Measurements from ENCODE around the gene PIBF1. TPM values are rescaled to one million over a fixed set of nuclear protein-coding genes. Genes with fewer than 3 reads are reported as not detected.
A peak's percentile ranks its signal among the peaks of the same experiment; 100 is the strongest.

PIBF1 gene
- total RNA-seq, 3 donors from 2014 or later: 18.5 to 24.6 (median 20.4) TPM

DNA sequence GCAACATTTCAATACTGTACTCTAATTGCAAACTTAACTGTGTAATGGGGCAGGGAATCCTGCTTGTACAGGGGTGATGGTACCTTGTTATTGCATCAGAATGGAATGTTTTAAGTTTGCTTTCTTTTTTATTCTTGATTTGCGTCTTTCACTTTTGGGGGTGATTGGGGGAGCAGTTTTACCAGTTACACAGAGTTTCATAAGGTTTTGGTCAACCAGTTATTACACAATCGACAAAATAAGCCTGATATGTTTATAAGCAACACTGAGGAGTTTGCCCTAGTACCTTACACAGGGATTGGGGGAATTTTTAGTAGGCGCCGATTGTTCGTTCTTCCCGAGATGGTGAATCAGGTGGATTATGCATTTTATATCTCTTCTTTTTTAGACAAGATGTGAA lies 279.5 kb downstream of the PIBF1 start:
- Histone ChIP-seq H3K36me3 (ENCODE audit: low read depth) (no peaks in the 10 kb centered on the region), H3K9me3 (no peaks in the 10 kb centered on the region), H3K4me1 (ENCODE audit: low read depth) (no peaks in the 10 kb centered on the region), H3K4me3 (peak overlapping the region; percentile 83)
- ATAC-seq (no peak), DNase-seq (no peak)
- TF ChIP-seq, protein P1, sequence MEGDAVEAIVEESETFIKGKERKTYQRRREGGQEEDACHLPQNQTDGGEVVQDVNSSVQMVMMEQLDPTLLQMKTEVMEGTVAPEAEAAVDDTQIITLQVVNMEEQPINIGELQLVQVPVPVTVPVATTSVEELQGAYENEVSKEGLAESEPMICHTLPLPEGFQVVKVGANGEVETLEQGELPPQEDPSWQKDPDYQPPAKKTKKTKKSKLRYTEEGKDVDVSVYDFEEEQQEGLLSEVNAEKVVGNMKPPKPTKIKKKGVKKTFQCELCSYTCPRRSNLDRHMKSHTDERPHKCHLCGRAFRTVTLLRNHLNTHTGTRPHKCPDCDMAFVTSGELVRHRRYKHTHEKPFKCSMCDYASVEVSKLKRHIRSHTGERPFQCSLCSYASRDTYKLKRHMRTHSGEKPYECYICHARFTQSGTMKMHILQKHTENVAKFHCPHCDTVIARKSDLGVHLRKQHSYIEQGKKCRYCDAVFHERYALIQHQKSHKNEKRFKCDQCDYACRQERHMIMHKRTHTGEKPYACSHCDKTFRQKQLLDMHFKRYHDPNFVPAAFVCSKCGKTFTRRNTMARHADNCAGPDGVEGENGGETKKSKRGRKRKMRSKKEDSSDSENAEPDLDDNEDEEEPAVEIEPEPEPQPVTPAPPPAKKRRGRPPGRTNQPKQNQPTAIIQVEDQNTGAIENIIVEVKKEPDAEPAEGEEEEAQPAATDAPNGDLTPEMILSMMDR (IDR thresholded peaks at IDR 0.05): no peak
- intact Hi-C loops (cut with DNase I, micrococcal nuclease): no loop called here

DNA sequence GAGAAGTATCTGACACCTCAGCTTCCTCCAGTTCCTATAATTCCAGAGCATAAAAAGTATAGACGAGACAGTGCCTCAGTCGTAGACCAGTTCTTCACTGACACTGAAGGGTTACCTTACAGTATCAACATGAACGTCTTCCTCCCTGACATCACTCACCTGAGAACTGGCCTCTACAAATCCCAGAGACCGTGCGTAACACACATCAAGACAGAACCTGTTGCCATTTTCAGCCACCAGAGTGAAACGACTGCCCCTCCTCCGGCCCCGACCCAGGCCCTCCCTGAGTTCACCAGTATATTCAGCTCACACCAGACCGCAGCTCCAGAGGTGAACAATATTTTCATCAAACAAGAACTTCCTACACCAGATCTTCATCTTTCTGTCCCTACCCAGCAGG lies 279.9 kb downstream of the PIBF1 start:
- ATAC-seq (no peak), DNase-seq (peak in 2 of 3 donors; percentile 61 to 63)
- Histone ChIP-seq H3K36me3 (ENCODE audit: low read depth) (no peaks in the 10 kb centered on the region), H3K4me3 (peak overlapping the region; percentile 83), H3K4me1 (ENCODE audit: low read depth) (no peaks in the 10 kb centered on the region), H3K9me3 (no peaks in the 10 kb centered on the region)
- intact Hi-C loops (cut with DNase I, micrococcal nuclease): no loop called here
- TF ChIP-seq, protein P1 (IDR thresholded peaks at IDR 0.05): no peak

DNA sequence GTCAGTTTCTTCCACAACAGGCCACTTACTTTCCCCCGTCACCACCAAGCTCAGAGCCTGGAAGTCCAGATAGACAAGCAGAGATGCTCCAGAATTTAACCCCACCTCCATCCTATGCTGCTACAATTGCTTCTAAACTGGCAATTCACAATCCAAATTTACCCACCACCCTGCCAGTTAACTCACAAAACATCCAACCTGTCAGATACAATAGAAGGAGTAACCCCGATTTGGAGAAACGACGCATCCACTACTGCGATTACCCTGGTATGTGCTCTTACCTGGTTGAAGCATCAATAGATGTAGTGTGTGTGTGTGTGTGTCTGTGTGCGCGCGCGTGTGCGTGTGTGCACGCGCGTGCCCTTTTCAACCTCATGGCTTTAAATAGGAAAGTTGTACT lies 280.5 kb downstream of the PIBF1 start:
- ATAC-seq (no peak), DNase-seq (no peak)
- intact Hi-C loops (cut with DNase I, micrococcal nuclease): no loop called here

DNA sequence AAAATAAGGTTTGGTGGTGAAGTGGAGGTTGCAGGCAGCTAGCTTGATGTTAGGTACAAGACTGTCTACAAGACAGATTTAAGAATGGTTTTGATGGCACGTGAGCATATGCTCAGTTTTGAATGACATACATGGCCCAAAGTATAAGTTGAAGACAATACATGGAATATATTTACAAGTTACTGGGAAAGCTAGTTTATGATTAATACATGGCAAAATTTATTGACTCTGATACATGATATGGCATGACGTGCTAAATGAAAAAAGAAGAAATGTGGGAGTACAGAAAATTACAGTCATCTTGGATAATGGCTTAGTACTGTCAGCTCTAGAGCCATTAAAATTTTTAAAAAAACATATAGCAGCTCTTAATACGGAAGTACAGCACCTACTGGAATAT lies 281.2 kb downstream of the PIBF1 start:
- Histone ChIP-seq H3K4me1 (ENCODE audit: low read depth) (no peaks in the 10 kb centered on the region), H3K9me3 (no peaks in the 10 kb centered on the region), H3K36me3 (ENCODE audit: low read depth) (no peaks in the 10 kb centered on the region), H3K4me3 (no peak overlapping the region)
- intact Hi-C loops (cut with DNase I, micrococcal nuclease): no loop called here
- DNase-seq (no peak), ATAC-seq (no peak)
- TF ChIP-seq, protein P1 (IDR thresholded peaks at IDR 0.05): no peak

More for the DNA sequence above, 280.5 kb downstream of the PIBF1 start:
- Histone ChIP-seq H3K4me3 (no peak overlapping the region), H3K4me1 (ENCODE audit: low read depth) (no peaks in the 10 kb centered on the region), H3K9me3 (no peaks in the 10 kb centered on the region), H3K36me3 (ENCODE audit: low read depth) (no peaks in the 10 kb centered on the region)
- TF ChIP-seq, protein P1 (IDR thresholded peaks at IDR 0.05): no peak

DNA sequence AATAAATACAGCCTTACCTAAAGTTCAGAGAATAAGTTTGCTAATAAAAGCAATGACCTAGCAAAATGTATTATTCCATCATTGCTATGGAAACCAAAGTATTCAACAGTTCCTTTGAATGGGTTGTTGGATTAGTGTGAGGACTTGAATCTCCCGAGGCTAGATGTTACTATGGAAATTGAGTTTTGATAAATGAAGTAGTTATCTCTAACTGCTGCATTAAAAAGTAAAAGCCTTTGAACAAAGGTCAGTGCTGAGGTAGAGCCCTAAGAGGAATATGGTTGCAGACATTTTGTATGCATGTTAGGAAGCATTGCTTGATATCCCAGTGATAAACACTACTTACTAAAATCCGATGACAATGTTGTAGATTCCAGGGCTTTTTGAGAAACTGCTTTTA lies 283.1 kb downstream of the PIBF1 start:
- Histone ChIP-seq H3K4me1 (ENCODE audit: low read depth) (no peaks in the 10 kb centered on the region), H3K4me3 (no peak overlapping the region), H3K36me3 (ENCODE audit: low read depth) (no peaks in the 10 kb centered on the region), H3K9me3 (no peaks in the 10 kb centered on the region)
- intact Hi-C loops (cut with DNase I, micrococcal nuclease): no loop called here
- peak; percentile 6 for ATAC-seq
- DNase-seq: no peak
- TF ChIP-seq, protein P1 (IDR thresholded peaks at IDR 0.05): no peak
